NT2/D1 (cell line): ENCODE measurements around the gene TM4SF4.

Experiments used
- SUZ12 ChIP-seq: IDR thresholded peaks from 2 replicates; pipeline ENCODE4 v1.6.1; 2011; ENCODE audit not compliant: insufficient read length, insufficient read depth; ENCODE audit errors: extremely low read depth
- YY1 ChIP-seq: IDR thresholded peaks from 2 replicates; pipeline ENCODE4 v1.6.1; 2011; ENCODE audit not compliant: insufficient read length, insufficient read depth

- TF ChIP-seq SUZ12, result no peak
- TF ChIP-seq YY1, result no peak
Measured at GRCh38 chr3:149490260-149490971, 15.9 kb downstream of the TM4SF4 start.
